GF-D8 (cell line): ENCODE measurements around the gene COMT.

Experiments used
- DNase-seq: peaks from one replicate; lab custom pipeline; 2025; lab: John Stamatoyannopoulos, UW

The COMT gene

GRCh38 chr22:19929586-19930550 lies 11.7 kb upstream of the COMT start:
- no peak for DNase-seq

GRCh38 chr22:19930551-19931486 lies 10.8 kb upstream of the COMT start:
- no peak for DNase-seq

GRCh38 chr22:19931514-19931913 lies 10.1 kb upstream of the COMT start:
- no peak for DNase-seq

GRCh38 chr22:19932367-19933206 lies 9.0 kb upstream of the COMT start:
- DNase-seq: no peak

GRCh38 chr22:19933341-19934241 lies 8.0 kb upstream of the COMT start:
- no peak for DNase-seq

GRCh38 chr22:19935123-19935718 lies 6.4 kb upstream of the COMT start:
- DNase-seq: peak; percentile 2

- no peak for DNase-seq
Observed at GRCh38 chr22:19936513-19936912, 5.1 kb upstream of the COMT start.

GRCh38 chr22:19937616-19938473 lies 3.7 kb upstream of the COMT start:
- peak; percentile 74 for DNase-seq

GRCh38 chr22:19940536-19941364 lies 822 bp upstream of the COMT start:
- no peak for DNase-seq

- DNase-seq: peak; percentile 69
Observed at GRCh38 chr22:19942157-19943081, 847 bp downstream of the COMT start.

- DNase-seq: peak; percentile 68
Observed at GRCh38 chr22:19943082-19944026, 1.8 kb downstream of the COMT start.

GRCh38 chr22:19948057-19948760 lies 6.6 kb downstream of the COMT start:
- DNase-seq: no peak

GRCh38 chr22:19951346-19951745 lies 9.8 kb downstream of the COMT start:
- no peak for DNase-seq

GRCh38 chr22:19955241-19956128 lies 13.9 kb downstream of the COMT start:
- no peak for DNase-seq
